ENCODE measurements around the gene THEMIS2. TPM values are rescaled to one million over a fixed set of nuclear protein-coding genes. Genes with fewer than 3 reads are reported as not detected.

Gene THEMIS2
- total and polyA plus RNA-seq, 2 of the 13 experiments (the other 11 are each of a cell fraction or from before 2014, with no cell fraction given): 0.38 to 1.5 TPM

DNA sequence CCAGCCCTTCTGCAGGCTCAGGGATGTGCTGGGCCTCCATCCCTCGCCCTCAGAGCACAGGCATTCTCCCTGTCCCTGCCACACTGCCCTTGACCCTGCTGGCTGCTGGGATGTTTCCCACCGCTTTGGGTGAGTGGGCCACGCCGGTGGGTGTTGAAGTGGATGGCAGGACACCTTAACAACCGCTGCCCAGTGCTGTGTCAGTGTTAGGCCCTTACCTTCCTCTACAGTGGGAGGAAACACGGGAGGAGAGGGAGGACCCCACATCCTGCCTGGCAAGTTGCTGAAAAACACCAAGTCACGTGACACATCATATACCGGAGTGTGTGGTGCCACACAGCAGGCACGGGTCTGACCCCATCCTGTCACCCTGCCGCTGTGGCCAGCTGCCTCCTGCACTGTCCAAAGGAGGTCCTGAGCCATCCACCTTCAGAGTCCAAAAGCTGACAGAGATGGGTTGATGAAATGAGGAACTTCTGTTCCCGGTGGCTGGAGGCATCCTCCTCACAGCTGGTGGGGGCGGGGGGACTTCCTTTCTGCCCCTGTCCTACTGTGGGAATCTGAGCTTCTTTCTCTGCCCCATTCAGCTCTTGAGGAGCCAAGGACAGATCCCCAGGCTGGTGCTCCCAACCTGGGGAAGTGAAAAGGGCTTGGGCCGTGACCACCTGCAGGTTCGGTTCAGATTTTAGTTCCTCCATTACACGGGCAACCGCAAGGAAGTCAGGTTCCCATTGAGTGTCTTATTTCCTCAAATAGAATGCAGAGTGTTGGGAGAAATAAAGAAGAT is 3.2 kb upstream of the THEMIS2 start (continued):
- TF ChIP-seq NCOA5 (CRISPR knock-in tag; IDR thresholded peaks at IDR 0.05) (no peak), ZNF432 (CRISPR knock-in tag; IDR thresholded peaks at IDR 0.05; ENCODE audit: borderline replicate concordance) (no peak), ZNF883 (CRISPR knock-in tag; IDR thresholded peaks at IDR 0.05; ENCODE audit: not compliant biosample characterization) (peak; percentile 34), TCF12 (IDR thresholded peaks at IDR 0.05) (no peak), TCF12 (CRISPR knock-in tag; IDR thresholded peaks at IDR 0.05) (no peak), XRCC5 (optimal IDR thresholded peaks at IDR 0.05; ENCODE audit: low read length) (no peak), ZSCAN21 (CRISPR knock-in tag; IDR thresholded peaks at IDR 0.05; ENCODE audit: borderline replicate concordance) (peak; percentile 52; the same call in 1 of the 2 replicates), MAZ (IDR thresholded peaks at IDR 0.05; ENCODE audit: borderline replicate concordance, low read depth, low read length) (no peak), MAZ (CRISPR knock-in tag; IDR thresholded peaks at IDR 0.05; ENCODE audit: low read depth) (no peak), ZNF713 (CRISPR knock-in tag; IDR thresholded peaks at IDR 0.05) (no peak), ZNF280B (CRISPR knock-in tag; IDR thresholded peaks at IDR 0.05; ENCODE audit: borderline replicate concordance) (peak; percentile 23; the same call in 1 of the 2 replicates), TCF7L2 (IDR thresholded peaks at IDR 0.05; ENCODE audit: low read depth, low read length) (no peak)

Measured in HepG2 (cell line).